Dedifferentiated amniotic fluid mesenchymal stem cell (primary cell): ENCODE results near the gene CDC123.
"Not testable (repeated sequence)": the region's sequence is repeated elsewhere in the genome, so short reads cannot be mapped to it uniquely, and the experiment has no call there.

Experiments
- DNase-seq: peaks from one replicate; pipeline ENCODE4 v3.0.0-alpha.2; 2016; ENCODE audit errors: extremely low spot score

Gene CDC123

DNA sequence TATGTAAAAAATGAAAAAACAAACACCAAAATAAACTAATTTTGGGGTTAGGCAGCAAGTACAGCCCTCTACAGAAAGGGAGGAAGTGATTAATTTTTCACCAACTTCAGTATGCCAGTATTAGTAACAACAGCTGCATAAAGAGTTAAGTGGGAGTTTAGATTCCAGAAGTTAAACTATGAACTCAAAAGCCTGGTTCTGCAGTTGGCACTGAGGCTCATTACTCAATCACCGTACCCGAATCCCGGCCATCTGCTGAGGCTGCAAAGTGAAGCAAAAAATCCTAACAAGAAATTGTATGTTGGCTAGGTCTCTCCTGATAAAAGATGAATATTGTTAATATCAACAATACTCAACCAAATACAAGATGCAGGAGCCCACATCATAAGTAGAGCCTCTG is 4.3 kb upstream of the CDC123 start:
- no peak for DNase-seq

DNA sequence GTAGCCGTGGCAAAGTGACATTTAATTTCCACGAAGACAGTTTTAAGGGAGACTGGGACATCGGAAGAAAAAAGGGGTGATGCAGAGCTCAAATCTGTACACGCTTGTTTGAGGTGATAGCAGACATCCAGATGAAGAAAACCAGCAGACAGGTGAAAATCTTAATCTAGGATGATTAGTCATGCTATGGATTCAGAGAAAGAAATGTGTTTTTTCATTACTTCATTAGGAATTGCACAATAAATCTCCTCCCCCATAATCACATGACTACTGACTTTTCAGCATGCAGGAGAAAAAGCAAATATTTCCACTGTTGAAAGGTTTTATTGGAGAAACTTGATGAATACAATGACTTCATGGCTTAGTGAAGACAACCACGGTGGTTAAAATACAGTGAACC is 2.8 kb upstream of the CDC123 start:
- DNase-seq: no peak

DNA sequence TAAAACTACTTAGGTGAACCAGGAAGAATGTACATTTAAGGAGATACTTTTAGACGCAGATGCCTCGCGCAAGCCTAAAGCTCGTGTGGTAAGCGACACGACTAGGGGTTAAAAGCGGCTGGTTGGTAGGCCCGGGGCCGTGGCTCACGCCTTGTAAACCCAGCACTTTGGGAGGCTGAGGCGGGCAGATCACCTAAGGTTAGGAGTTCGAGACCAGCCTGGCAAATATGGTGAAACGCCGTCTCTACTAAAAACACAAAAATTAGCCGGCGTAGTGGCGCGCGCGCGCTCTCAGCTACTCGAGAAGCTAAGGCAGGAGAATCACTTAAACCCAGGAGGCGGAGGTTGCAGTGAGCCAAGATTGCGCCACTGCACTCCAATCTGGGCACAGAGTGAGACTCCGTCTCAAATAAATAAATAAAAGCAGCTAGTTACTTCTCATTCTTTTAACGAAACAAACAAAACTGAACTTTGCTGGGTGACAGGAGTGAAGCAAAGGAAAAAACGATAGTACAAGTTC is 1.2 kb upstream of the CDC123 start:
- DNase-seq: peak; percentile 39

DNA sequence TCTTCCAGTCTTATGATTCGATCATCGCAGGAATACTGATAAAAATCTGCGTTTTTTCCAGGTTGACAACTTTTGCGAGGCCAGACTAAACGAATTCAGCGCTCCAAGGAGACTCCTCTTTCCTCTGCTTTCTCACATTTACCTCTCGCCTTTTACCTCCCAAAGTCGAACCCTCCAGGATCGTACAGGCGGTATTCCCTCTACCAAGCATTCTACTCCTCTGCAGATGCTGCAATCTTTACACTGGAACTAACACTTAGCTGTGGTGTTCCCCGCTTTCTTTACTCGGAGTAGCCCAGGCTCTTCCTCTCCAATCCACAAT is 746 bp upstream of the CDC123 start:
- no peak for DNase-seq

DNA sequence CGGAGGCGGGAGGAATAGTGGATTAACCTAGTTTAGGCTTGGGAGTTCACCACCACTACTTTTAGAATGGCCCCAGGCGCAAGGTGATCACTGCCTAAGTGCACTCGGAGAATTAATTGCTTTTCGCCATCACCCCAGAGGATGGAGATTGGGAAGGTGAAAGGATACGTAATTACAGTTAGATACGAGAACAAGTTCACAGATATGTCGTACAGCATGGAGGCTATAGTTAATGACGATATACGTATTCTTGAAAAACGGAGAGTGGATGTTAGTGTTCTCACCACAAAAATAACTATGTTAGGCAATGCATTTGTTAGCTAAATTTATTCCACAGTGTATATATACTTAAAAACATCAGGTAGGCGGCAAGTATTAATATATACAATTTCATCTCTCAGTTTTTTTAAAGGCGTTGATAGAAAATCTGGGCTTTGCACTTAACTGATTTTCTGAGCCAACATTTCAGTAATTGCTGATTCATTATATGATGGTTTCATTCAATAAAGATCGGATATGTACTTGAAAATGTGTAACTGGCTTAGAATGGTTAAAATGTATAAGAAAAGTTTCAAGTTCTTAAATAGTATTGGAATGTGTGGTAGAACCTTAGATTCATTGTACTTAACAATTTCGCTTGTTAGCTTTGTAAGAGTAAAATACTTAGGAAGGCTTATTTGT is 683 bp downstream of the CDC123 start:
- no peak for DNase-seq

DNA sequence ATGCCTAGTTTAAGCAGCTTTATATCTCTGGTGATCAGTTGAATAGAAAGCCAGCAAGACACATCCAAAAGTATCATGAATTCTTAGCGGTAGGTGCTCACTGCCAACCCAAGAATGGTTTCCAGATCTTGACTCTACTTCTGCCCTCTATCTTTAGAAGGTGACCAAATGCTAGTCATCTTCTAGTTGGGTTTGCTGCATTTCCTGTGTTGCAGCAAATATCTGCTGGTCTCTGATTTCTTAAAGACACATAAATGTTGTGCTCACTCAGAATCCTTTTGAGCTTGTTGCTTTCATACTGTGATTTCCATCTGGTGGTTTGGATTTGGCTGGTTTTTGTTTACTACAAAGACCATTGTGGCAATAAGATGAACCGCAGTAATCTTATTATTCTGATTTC is 2.2 kb downstream of the CDC123 start:
- DNase-seq: no peak

DNA sequence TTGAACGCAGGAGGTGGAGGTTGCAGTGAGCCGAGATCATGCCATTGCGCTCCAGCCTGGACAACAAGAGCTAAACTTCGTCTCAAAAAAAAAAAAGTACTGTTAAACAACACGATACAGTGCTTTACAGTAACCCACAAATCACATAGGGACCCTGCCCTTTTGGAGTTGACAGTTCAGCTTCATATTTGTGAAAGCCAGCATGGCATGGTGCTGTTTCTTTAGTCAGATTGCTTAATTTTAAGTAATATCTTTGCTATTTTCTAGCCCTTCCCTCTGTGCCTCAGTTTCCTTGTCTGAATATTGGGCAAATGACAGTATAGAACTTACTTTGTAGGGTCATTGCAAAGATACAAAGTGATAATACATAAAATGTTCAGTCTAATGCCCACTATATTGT is 4.9 kb downstream of the CDC123 start:
- no peak for DNase-seq

DNA sequence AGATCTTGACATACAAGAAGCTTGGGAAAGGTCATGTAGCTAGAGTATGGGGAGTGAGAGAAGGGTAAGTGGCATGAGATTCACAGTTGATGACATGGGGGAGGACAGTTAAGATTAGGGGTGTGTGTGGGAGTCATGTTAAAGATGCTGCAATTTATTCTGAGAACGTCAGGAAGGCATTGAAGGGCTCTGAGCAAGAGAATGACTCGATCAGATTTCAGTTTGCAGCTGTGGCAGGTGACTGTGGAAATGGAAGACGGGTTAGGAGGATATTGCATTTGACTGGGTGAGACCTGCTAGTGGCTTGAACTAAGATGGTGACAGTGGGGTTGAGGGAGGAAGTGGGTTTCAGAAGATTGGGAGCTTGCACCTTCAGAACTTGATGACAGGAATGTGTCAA is 5.6 kb downstream of the CDC123 start:
- no peak for DNase-seq

DNA sequence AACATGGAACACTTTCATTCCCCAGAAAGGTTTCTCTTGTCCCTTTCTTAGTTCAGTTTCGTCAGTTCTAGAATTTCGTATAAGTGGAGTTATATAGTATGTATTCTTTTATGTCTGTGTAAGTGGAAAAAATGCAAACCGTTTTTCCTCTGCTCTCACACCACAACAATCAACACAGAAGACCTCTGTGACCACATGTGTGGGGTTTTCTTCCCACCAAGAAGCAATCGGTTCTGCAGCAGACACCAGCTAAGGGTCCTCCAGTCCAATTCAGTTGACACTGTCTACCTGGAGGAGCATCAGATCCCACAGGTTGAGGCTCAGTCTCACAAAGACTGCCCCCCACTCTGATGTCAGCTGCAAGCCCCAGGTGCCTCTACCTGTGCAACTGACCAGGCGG is 6.2 kb downstream of the CDC123 start:
- DNase-seq: no peak

DNA sequence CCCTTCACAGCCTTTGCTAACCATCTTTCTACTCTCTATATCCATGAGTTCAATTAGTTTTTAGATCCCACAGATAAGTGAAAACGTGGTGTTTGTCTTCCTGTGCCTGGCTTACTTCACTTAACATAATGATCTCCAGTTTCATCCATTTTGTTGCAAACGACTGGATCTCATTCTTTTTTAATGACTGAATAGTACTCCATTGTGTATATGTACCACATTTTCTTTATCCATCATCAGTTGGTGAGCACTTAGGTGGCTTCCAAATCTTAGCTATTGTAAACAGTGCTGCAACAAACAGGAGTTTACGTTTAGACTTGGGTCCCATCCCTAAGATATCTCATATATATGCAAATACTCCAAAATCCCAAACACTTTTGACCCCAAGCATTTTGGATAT is 9.1 kb downstream of the CDC123 start:
- no peak for DNase-seq

DNA sequence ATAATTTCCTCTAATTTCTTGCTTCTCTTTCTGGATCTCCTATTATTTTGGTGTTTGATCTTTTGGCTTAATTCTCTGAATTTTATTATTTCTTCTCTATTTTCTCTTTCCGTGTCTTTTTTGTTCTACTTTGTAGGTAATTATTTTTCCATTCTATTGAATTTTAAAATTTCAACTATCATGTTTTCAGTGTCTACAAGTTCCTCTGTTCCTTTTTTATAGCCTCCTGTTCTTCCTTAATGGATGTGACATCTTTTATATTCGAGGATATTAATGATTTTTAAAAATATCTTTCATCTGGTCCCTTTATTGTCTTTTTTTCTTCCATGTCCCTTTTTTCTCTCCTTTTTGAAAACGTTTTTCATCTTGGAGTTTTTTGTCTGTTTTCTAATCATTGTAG is 11.1 kb downstream of the CDC123 start:
- no peak for DNase-seq

DNA sequence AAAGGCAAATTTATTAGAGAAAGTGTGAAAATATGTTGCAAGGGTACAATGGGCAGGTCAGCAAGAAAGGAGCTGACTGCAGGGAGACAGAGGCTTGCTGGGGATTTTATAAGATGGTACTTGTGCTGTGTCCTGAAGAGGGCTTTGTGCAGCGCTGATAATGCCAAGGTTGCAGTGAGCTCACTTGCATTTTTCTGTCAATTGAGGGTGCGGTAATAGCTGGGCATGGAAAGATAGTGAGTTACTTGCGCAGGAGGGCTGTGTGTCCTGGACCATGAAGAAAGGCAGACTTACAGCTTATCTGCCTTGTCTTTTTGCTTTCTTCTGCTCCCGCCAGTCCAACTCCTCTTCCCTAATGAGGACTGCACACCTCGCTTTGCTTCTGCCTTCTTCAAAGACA is 12.5 kb downstream of the CDC123 start:
- DNase-seq: no peak

DNA sequence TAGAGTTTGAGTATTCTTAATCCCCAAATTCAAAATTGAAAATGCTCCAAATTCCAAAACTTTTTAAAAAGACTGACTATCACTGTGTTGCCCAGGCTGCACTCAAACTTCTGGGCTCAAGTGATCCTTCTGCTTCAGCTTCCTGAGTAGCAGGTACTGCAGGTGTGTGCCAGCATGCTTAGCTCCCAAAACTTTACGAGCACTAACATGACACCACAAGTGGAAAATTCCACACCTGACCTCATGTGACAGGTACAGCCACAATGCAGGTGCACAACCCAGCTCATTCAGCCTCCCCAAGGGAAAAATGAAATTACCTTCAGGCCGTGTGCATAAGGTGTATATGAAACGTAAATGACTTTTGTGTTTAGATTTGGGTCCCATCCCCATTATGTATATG is 16.5 kb downstream of the CDC123 start:
- no peak for DNase-seq

DNA sequence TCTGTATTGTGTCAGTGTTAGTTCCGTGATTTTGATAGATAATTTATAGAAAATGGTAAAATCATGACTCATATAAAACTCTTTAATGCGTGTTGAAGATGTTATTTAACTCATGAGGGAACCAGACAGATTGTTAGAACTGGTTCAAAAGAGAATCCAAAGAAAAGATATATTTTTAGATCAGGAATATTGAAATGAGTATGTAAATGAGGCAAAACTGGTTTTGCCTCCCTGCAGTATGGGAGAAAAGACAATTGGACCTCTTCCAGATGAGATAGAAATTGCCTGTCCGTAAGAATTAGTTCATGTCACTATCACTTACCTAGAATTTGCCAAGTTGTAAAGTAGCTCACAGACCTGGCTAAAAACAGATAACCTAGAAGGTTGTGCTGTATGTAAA is 17.6 kb downstream of the CDC123 start:
- no peak for DNase-seq

DNA sequence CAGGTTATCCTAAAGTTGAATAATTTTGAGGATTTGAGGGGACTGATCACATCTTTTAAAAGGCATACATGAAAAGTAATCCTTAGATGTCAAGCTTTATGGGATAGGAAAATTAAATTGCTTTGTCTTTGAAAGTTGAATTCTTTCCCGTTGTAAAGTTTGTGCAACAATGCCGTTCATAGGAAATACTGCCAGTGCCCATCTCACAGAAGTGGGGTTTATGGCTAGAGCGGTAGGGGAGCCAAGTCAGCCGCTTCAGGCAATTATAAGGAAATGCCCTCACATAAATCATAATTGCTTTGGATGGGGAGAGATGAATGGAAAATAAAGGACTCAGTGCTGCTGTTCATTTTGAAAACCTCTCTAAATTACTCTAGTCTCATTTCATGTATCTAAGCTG is 18.1 kb downstream of the CDC123 start:
- DNase-seq: no peak

DNA sequence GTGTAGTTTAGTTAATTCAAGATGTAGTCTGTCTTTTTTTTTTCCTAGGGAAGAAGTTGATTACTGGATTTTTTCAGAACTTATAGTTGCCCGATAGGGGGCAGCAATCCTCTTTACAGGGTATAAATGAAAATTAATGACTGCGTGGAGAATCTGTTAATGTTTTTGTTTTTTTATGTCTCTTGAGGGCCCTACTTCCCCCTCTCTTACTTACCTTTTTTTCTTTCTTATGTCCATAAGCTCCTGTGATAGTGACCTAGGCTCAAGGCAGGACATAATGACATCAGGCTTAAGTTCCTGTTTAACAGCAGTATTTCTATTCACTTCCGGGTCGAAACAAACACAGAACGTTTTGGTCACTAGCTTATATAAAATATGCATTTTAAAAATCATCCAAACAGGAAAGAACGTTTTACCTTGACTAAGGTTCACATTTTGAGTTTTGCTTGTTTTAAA is 18.8 kb downstream of the CDC123 start:
- peak; percentile 79 for DNase-seq

DNA sequence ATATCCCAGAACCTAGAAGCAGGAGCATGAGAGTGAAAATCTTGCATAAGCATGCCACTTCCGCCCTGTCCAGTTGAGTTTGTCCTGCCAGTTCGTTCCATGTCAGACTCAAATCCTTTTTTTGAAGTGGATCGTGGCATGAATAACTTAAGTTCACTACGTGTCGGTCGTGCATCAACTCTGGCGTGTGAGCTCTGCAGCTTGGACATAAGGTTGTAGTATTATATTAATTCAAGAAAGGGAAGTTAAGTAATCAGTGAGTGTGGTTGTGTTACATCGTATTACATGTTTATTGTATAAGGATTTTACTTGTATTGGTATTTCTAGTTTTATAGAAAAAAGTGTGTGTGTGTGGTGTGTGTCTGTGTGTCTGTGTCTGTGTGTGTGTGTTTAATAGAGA is 23.0 kb downstream of the CDC123 start:
- DNase-seq: no peak

DNA sequence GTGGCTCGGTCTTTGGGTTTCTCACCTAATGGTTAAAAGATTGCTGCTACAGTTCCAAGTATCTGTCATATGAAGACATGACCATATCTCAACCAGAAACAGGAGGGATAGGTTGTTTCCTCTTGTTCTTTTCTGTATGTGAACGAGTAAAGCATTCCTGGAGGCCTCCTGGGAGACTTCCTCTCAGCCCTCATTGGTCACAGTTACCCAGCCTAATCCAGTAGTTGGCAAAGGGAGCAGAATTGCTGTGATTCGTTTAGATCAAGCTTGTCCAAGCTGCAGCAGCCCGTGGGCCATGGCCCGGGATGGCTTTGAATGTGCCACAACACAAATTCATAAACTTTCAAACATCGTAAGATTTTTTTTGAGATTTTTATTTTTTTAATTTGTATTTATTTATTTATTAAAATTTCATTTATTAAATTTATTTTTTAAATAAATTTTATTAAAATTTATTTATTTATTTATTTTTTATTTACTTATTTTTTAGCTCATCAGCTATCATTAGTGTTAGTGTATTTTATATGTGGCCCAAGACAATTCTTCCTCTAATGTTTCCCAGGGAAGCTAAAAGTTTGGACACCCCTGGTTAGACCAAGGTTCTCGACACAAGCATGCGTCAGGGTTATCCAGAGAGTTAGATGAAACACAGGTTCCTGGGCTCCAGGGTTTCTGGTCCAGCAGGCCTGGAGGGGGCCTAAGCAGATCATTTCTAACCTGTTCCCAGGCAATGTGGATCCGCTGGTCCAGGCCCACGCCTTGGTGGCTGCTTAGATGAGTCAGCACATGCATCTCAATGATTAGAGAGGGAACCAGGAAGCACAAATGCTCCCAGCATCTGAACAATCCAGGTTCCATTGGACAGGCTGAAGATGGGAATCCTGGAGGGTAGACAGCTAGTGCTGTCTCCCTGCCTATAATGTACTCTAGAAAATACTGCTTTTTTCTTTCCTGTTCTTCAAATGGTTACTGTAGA is 25.6 kb downstream of the CDC123 start:
- DNase-seq: no peak

DNA sequence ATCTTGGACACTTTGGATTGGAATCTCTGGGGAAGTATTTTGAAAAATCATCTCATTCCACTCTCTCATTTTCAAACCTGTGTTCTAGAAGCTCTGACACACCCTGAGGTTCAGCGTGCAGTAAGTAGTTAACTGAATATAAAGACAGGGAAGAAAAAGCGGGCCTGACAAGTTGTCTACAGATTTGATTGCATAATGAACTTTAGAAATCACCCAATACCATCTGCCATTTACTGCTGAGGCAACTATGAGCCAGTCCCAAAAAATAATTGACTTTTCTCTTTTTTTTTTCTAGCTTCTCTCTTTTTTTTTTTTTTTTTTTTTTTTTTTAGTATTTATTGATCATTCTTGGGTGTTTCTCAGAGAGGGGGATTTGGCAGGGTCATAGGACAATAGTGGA is 29.5 kb downstream of the CDC123 start:
- DNase-seq: no peak

DNA sequence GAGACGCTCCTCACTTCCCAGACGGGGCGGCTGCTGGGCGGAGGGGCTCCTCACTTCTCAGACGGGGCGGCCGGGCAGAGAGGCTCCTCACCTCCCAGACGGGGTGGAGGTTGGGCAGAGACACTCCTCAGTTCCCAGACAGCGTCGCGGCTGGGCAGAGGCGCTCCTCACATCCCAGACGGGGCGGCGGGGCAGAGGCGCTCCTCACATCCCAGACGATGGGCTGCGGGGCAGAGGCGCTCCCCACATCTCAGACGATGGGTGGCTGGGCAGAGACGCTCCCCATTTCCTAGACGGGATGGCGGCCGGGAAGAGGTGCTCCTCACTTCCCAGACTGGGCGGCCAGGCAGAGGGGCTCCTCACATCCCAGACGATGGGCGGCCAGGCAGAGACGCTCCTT is 30.4 kb downstream of the CDC123 start:
- DNase-seq: not testable (repeated sequence)

DNA sequence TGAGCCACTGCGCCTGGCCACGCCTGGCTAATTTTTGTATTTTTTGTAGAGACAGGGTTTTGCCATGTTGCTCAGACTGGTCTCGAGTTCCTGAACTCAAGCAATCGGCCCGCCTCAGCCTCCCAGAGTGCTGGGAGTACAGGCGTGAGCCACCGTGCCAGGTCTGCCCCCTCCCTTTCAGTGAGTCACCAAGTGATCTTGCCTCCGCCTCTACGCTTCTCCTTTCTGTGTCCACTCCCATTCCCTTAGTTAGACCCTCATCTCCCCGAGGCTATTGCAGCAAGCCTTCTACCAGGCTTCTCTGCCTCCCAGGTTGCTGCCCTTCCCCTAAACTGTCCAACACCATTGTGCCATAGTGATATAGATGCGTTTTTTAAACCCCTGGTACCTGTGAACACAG is 32.9 kb downstream of the CDC123 start:
- DNase-seq: no peak

DNA sequence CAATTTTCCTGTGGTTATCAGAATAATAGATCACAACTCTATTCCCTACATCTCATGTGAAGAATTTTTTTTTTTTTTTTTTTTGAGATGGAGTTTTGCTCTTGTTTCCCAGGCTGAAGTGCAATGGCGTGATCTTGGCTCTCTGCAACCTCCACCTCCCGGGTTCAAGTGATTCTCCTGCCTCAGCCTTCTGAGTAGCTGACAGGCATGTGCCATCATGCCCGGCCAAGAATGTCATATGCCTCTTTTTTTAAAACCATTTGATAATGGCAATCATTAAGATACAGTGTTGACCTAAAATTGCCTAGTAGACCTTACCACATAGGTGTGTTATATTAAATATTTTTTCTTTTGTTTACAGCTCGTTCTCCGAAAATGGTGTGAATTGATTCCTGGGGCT is 38.7 kb downstream of the CDC123 start:
- DNase-seq: not testable (repeated sequence)

DNA sequence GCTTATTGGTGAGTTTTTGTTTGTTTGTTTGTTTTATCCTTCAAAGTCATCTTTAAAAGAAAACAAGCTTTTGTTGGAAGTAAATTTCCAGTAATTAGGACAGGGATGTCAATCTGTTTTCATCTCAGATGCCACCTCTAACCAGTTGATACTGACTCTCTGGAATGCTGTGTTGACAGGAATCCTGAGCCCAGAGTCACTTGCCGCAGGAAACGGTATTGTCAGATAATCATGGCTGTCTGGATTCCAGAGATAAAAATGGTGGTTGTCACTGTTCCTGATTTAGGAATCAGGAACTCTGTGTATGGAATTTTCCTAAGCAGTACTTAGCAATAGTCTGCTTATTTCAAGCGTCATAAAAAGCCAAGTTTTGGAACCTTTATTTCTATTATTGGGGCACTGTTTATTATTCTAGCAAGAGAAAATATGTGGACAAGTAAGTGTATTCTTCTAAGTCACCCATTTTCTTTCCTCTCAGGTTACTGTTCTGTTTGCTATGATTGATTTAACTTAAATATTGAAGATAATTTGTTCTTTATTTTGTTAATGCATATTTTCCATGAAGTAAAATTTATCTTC is 39.2 kb downstream of the CDC123 start:
- no peak for DNase-seq
